Hippocampal formation (tissue), 2 donors: ENCODE results near the gene RBM15B.

Source experiments
- DNase-seq, 2 donors: peaks; one replicate each; lab custom pipeline; 2025; lab: John Stamatoyannopoulos, UW

Gene RBM15B

GRCh38 chr3:51391566-51392354, 675 bp downstream of the RBM15B start:
- no peak for DNase-seq

GRCh38 chr3:51392355-51393133, 1.5 kb downstream of the RBM15B start:
- DNase-seq: no peak

- no peak for DNase-seq
Observed at GRCh38 chr3:51393134-51393495, 2.0 kb downstream of the RBM15B start.

- DNase-seq: no peak
Observed at GRCh38 chr3:51393564-51393963, 2.5 kb downstream of the RBM15B start.

GRCh38 chr3:51394541-51394940, 3.5 kb downstream of the RBM15B start:
- DNase-seq: no peak

GRCh38 chr3:51395493-51396213, 4.6 kb downstream of the RBM15B start:
- DNase-seq: no peak

- no peak for DNase-seq
Observed at GRCh38 chr3:51396401-51396800, 5.3 kb downstream of the RBM15B start.

GRCh38 chr3:51397392-51397791, 6.3 kb downstream of the RBM15B start:
- no peak for DNase-seq

GRCh38 chr3:51398595-51399310, 7.7 kb downstream of the RBM15B start:
- DNase-seq: no peak

- no peak for DNase-seq
Observed at GRCh38 chr3:51400166-51400565, 9.1 kb downstream of the RBM15B start.

GRCh38 chr3:51401735-51402134, 10.7 kb downstream of the RBM15B start:
- no peak for DNase-seq

- no peak for DNase-seq
Observed at GRCh38 chr3:51403675-51404074, 12.6 kb downstream of the RBM15B start.

GRCh38 chr3:51408021-51408420, 16.9 kb downstream of the RBM15B start:
- no peak for DNase-seq

- DNase-seq: no peak
Observed at GRCh38 chr3:51408813-51409212, 17.7 kb downstream of the RBM15B start.

GRCh38 chr3:51422211-51422610, 31.1 kb downstream of the RBM15B start:
- DNase-seq: no peak

- DNase-seq: no peak
Observed at GRCh38 chr3:51426921-51427320, 35.8 kb downstream of the RBM15B start.

GRCh38 chr3:51429138-51429537, 38.1 kb downstream of the RBM15B start:
- DNase-seq: no peak

- DNase-seq: no peak
Observed at GRCh38 chr3:51434110-51434509, 43.0 kb downstream of the RBM15B start.

GRCh38 chr3:51434746-51435327, 43.8 kb downstream of the RBM15B start:
- peak in 1 of 2 donors; percentile 35 for DNase-seq

- no peak for DNase-seq
Observed at GRCh38 chr3:51436998-51437639, 46.0 kb downstream of the RBM15B start.
